Testis (tissue), 2 donors: Measurements from ENCODE around the gene GOLGA6L2.

Experiments
- CTCF ChIP-seq, 3 experiments: fragments of 450-650 bp in 2 of 3; fragments of 200-600 bp in 1 of 3; sonication (generic) in 1 of 3; IDR thresholded peaks; one replicate each; pipeline ENCODE4 v1.5.1; 2016 to 2019; ENCODE audit warnings: antibody characterized with exemption in 3 of 3, mild to moderate bottlenecking in 2 of 3, moderate library complexity in 1 of 3
- POLR2A ChIP-seq: fragments of 450-650 bp; IDR thresholded peaks from one replicate; pipeline ENCODE4 v1.6.1; 2017; ENCODE audit warnings: antibody characterized with exemption, mild to moderate bottlenecking, moderate library complexity

GRCh38 chr15:23482228-23482627 lies 35.2 kb upstream of the GOLGA6L2 start:
- TF ChIP-seq CTCF (IDR thresholded peaks at IDR 0.05) (no peak), POLR2A (no peak)
